AML-193 (cell line): ENCODE data around the gene TCFL5.
A peak's percentile ranks its signal among the peaks of the same experiment; 100 is the strongest.

ENCODE experiments used
- DNase-seq, 2 experiments: peaks; one replicate each; lab custom pipeline; 2025; lab: John Stamatoyannopoulos, UW

Gene TCFL5

DNA sequence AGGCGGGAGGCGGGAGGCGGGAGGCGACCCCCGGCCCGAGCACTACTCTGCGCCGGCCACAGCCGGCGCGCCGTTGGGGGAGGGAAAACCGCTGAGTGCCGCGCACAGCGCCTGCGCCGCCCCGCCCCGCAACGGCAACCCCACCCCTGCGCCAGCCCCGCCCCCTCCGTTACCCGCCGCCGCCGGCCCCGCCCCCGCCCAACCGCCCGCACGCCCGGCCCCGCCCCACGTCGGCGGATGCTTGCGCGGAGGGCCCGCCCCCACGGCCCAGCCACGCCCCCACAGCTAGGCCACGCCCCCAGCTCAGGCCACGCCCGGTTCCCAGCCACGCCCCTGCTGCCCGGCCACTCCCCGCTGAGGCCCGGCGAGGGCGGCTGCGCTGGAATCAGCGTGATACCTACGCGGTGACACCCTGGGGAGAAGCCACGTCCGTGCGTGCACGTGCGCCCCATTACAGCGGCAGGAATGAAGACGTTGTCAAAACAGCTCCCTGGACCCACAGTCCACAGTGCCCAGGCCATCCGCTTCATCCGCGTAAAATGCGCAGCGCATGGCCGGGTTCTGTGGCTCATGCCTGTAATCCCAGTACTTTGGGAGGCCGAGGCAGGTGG, at the start of gene TCFL5:
Gene TCFL5 (minus strand): TSS at position 97 of the 611 bp plus-strand sequence. CDS start 152 bp downstream, outside the sequence.
- DNase-seq, result peak; percentile 65 to 66

- DNase-seq, result no peak
These were observed 49.3 kb upstream of the TCFL5 start for GRCh38 chr20:62910777-62911497.

DNA sequence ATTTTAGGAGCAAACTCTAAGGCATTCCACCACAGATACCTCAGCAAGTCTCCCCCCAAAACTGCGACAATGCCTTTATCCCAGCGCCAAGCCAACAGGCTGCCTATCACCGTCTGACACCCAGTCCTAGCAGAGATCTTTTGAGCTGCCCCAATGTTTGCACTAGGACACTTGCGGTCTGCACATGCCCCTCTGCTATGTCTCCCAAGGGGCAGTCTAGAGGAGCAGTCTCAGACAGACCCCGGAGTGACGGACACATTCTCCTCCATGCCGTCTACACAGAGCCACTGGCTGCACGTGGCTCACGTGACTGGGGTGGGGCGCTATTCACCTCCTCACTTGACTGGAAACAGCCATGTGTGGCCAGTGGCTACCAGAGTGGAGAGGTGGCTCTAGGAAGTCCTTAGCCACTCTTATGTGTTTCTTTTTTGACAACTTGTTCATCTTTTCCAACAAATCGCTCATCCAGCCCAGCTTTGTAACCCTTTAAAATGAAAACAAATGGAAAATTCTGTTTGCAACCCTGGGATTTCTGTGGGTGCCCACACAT, 48.7 kb upstream of the TCFL5 start:
- no peak for DNase-seq

DNA sequence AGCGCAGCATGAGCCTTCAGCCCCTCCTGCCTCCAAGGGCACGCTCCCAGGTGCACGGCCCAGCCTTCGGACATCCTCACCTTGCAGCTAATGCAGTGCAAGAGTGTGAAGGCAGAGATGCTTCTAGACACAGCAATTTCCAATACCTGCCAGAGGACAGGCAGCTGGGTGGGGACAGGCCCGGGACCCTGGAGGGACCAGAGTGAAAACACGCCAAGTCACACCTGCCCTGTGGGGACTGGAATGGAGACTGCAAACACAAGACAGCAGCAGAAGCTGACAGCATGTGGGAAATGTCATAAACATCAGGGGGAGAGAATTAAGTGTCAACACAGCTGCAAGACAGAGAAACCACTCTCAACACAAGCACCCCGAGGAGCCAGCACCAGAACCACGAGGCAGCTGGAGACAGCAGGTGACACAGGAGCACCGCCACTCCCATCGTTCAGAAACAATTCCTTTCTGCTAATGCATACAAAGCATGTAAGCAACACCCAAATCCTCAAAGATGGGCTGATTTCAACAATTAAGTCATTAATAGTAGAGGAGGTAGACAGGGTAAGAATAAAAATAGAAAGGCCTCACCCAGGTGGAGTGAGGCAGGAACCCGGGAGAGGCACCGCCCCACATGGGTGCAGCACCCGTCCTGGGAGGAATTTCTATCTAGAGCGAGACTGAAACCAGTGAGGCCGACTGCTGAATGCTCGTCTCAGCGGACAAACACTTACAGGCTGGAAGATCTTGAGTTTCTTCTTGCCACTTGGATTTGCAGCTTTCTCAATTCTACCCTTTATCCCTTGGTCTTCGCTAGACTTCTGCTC, 47.6 kb upstream of the TCFL5 start:
- no peak for DNase-seq

GRCh38 chr20:62907384-62908317, 46.0 kb upstream of the TCFL5 start:
- DNase-seq, result no peak

DNA sequence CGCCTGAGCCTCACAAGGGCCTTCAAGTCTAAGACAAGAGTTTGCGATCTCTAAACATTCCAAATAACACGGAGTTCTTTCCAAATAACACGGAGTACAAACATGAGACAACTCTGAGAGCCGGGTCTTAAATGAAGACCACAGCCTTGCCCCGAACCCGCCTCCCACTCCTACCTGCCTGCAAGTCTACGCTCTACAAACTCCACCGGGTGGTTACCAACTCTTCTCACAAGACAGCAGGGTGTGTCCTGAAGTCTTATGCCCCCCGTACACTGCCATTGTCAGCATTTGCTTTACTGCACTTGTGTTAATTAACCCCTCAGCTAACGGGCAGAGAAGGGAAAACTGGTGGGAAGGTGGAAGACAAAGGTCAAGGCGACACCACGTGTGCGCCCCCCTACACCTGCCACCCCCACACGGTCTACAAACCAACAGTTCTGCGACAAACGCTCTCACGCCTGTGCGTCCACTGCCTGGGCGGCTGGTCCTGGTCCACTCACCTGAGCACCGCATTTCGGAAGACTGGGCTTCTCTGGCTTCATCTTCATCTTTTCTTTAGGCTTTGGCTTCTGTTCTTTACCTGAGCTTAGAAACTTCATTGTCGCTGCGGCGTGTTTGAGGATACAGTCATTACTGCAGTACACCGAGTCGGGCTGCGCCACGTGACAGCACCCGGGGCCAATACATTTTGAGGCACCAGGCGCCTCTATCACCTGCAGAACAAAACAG, 45.2 kb upstream of the TCFL5 start:
- DNase-seq, result no peak

DNA sequence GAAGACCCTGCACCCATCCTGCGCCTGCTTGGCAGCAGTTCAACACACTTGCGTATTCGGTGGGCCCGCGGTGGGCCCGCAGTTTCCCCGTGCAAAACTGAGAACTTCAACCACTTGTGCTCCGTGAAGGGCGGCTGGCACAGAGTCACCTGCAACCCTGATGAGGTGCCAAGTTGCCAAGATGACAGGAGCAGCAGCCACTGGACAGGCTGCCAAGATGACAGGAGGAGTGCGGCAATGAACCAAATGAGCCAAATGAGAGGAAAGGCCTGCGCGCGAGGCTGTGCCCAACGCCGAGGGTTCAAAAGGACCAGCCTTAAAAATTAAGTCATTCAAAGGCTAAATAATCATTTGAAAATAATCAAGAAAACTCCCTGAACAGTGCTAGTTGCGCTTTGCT, 44.6 kb upstream of the TCFL5 start:
- DNase-seq, result no peak

- no peak for DNase-seq
These were observed 44.0 kb upstream of the TCFL5 start for GRCh38 chr20:62905536-62906117.

DNA sequence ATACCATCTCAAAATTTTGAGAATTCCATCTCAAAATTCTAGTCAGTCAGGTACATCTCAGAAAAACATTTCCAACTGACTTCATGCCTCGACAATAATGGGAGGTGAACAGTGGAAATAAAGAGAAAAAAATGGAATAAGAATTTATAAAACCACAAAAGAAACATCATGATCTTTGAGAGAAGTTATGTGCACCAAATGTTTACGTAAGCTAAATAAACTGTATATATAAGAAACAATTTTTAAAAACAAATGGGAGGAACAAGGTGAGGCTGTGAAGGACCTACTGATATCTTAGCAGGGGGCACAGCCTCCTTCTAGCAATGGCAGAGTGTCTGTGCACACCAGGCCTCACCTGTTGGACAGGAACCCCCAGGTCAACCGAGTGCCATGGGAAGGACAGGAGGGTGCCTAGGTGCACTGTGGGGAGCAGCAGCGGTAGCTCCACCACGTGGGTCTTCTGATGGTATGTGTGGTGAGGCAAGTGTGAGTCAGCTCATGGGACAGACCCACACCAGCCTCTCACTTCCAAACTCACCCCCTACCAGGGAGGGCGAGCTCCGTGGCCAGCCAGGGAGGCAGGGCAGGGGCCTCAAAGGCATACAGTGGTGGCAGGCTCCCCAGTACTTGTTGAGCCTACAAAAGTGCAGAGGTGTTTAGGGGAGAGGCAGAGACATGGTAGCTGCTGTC, 41.4 kb upstream of the TCFL5 start:
- DNase-seq, result no peak

GRCh38 chr20:62901891-62902290, 40.3 kb upstream of the TCFL5 start:
- no peak for DNase-seq

DNA sequence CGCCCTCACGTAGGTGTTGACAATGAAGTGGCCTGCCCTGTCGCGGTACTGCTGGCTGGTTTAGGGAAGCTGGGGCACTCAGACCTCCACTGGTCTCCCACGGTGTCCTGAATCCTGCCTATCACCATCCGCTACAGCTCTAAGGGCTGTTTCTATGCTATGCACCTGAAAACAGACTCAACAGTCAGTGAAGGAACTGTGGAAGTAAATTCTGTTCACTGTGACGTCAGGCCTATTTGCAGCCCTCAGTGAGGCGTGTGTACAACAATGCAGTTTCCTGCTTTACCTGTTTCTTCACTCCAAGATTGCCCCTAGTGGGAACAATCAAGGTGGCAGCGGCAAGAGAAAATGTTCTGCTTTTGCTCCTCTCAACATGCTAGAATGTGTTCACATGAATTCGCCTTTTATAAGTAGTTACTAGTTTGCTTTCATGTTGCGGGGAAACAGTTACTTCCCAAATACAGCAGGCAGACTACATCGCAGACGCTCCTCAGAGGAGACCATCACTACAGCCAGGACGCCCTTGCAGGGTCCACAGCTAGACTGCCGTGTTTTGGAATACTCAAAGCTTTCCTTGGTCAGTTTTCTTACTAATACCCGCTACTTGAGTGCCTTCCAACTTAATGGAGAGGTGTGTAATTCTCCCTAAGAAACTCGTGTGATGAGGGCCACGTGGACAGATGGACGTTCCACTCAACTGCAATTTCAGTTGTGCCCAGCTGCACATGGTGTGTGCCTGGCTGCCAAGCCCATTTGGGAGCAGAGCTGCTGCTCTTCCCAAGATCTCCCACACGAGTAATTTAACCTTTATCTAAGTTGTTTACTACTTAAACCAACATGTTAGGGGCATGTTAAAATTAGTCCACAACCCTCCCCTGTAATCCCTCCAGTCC, 39.3 kb upstream of the TCFL5 start:
- no peak for DNase-seq

GRCh38 chr20:62900052-62900691, 38.5 kb upstream of the TCFL5 start:
- DNase-seq, result peak; percentile 45 to 49

GRCh38 chr20:62899633-62900051, 38.0 kb upstream of the TCFL5 start:
- DNase-seq, result no peak

DNA sequence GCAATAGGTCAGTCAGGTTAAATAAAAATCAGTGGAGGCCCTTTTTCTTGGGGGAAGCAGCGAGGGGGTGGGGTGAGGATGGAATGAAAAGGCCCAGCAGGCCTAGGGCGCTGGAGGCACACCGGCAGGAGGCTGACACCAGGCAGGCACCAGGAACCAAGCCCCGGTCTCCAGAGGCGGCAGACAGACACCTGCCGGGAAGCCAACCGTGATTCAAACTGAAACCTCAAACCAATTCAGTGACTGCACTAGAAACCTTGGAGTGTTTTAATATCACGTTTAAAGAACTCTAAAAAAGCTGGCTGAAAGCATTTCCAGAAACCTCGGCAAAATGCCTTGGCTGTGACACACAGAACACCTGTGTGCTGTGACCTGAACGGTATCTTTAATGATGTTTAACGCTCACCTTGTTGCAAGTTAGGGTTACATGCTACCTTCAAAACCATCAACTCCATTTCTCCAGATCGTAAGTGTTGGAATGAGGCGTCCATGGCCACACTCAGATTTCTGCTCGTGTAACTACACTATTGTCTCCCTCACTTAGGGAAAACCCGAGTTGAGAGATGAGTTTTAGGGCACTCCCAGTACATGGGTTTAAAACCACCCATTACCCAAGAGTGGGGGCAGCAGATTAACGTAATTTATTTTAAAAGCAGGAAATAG, 37.5 kb upstream of the TCFL5 start:
- DNase-seq, result no peak

DNA sequence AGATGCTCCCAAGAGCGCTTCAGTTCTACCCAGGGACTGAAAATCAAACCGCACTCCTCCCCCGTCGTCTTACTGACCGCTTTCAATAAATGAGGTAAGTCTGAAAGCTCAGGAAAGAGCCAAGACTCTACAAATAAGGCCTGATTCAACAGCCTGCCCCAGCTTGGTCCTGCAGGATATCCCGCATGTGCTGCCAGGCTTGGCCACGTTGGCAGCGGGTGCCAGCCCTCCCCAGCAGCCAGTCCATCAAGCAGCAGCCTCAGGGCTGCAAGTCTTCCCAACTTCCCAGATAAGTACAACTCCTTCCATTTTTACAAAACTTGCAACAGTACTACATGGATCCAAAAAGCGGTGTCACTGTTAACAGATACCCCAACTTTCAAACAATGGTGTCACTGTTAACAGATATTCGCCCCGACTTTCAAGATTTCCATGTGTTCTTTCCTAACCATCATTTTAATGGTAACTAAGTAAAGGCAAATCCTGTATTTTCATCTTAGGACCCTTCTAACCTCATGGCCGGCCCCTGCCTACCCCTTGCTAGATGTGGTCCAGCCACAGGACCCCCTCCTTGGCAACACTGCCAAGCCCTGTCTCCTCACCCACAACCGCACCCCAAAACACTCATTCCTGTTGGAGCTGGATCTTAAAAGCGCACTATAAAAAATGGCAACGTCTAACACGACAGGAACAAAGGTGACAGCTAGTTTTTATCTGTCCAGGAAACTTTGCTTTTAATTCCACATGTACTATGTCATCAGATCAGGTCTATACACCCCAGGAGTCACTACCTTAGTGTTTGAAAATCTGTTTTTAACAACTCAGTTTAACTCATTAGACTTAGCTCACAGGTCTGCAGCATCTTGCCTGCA, 36.7 kb upstream of the TCFL5 start:
- DNase-seq, result no peak

GRCh38 chr20:62897666-62898065, 36.0 kb upstream of the TCFL5 start:
- DNase-seq, result no peak

GRCh38 chr20:62896526-62896925, 34.9 kb upstream of the TCFL5 start:
- no peak for DNase-seq
